ENCODE results near the gene CACNA2D2.

CACNA2D2 gene

GRCh38 chr3:50480471-50480870 lies 23.0 kb downstream of the CACNA2D2 start:
- no peak for DNase-seq (ENCODE audit: low spot score)
- TF ChIP-seq, protein P1, sequence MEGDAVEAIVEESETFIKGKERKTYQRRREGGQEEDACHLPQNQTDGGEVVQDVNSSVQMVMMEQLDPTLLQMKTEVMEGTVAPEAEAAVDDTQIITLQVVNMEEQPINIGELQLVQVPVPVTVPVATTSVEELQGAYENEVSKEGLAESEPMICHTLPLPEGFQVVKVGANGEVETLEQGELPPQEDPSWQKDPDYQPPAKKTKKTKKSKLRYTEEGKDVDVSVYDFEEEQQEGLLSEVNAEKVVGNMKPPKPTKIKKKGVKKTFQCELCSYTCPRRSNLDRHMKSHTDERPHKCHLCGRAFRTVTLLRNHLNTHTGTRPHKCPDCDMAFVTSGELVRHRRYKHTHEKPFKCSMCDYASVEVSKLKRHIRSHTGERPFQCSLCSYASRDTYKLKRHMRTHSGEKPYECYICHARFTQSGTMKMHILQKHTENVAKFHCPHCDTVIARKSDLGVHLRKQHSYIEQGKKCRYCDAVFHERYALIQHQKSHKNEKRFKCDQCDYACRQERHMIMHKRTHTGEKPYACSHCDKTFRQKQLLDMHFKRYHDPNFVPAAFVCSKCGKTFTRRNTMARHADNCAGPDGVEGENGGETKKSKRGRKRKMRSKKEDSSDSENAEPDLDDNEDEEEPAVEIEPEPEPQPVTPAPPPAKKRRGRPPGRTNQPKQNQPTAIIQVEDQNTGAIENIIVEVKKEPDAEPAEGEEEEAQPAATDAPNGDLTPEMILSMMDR (IDR thresholded peaks at IDR 0.05; ENCODE audit: extremely low read depth, insufficient read depth, missing control alignments) = no peak
- in situ Hi-C loops (cut with MboI; ENCODE audit: low pct_unique_long_range_greater_than_20kb, low sequenced_read_pairs, unreplicated experiment) = no loop called here

DNA sequence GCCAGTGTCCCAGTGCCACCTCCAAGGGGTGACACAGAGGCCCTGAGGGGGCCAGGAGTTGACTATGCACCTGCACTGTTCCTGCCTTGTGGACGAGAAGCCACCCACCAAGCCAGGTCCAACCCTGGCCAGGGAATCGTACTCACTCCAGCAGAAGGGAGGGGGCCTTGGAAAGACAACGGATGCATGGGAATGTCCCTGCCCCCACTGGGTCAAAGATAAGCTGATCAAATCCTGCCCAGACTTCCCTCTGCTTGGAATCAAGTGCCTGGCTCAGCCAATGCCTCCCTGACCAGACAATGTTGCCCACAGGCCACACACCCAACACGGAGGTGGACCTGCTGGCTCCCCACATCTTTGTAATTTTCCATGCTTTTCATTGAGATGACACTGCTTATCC lies 23.9 kb downstream of the CACNA2D2 start:
- in situ Hi-C loops (cut with MboI; ENCODE audit: low pct_unique_long_range_greater_than_20kb, low sequenced_read_pairs, unreplicated experiment) = no loop called here

DNA sequence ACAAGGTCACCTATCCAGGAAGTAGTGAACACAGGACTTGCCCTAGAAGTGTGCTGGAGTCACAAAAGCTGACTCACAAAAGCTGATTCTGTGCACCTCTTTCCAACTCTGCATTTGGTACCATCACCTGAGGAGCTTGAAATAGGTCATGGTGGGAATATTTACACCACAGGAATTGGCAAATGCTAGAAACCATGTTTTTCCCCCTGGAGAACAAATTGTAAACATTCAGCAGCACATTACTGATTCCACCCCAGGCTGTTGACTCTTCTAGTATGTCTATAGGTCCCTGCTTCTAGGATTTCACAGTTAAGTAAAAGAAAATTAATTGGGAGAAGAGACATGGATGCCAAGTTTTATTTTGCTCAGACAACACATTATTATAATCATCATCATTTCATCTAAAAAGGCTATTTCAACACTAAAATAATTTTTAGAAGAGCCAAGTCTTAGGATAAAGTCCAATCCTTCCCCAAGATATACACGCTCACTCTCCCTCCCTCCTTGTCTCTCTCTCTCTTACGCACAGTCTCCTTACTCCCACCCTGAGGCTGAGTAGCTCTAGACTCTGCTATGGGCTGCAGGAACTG lies 24.7 kb downstream of the CACNA2D2 start:
- TF ChIP-seq, protein P1 (IDR thresholded peaks at IDR 0.05; ENCODE audit: extremely low read depth, insufficient read depth, missing control alignments) = no peak
- no peak for DNase-seq (ENCODE audit: low spot score)
- in situ Hi-C loops (cut with MboI; ENCODE audit: low pct_unique_long_range_greater_than_20kb, low sequenced_read_pairs, unreplicated experiment) = no loop called here

More for the DNA sequence above, 23.9 kb downstream of the CACNA2D2 start:
- no peak for DNase-seq (ENCODE audit: low spot score)
- TF ChIP-seq, protein P1 (IDR thresholded peaks at IDR 0.05; ENCODE audit: extremely low read depth, insufficient read depth, missing control alignments) = no peak

GRCh38 chr3:50478051-50478450 lies 25.4 kb downstream of the CACNA2D2 start:
- TF ChIP-seq, protein P1 (IDR thresholded peaks at IDR 0.05; ENCODE audit: extremely low read depth, insufficient read depth, missing control alignments) = no peak
- DNase-seq (ENCODE audit: low spot score) = no peak
- in situ Hi-C loops (cut with MboI; ENCODE audit: low pct_unique_long_range_greater_than_20kb, low sequenced_read_pairs, unreplicated experiment) = no loop called here

- TF ChIP-seq, protein P1 (IDR thresholded peaks at IDR 0.05; ENCODE audit: extremely low read depth, insufficient read depth, missing control alignments) = no peak
- in situ Hi-C loops (cut with MboI; ENCODE audit: low pct_unique_long_range_greater_than_20kb, low sequenced_read_pairs, unreplicated experiment) = no loop called here
- no peak for DNase-seq (ENCODE audit: low spot score)
These were observed 28.1 kb downstream of the CACNA2D2 start for GRCh38 chr3:50475348-50475747.

- in situ Hi-C loops (cut with MboI; ENCODE audit: low pct_unique_long_range_greater_than_20kb, low sequenced_read_pairs, unreplicated experiment) = no loop called here
- TF ChIP-seq, protein P1 (IDR thresholded peaks at IDR 0.05; ENCODE audit: extremely low read depth, insufficient read depth, missing control alignments) = no peak
- no peak for DNase-seq (ENCODE audit: low spot score)
These were observed 28.7 kb downstream of the CACNA2D2 start for GRCh38 chr3:50474717-50475116.
